Measurements from ENCODE around the gene PMPCB. TPM values are rescaled to one million over a fixed set of nuclear protein-coding genes. Genes with fewer than 3 reads are reported as not detected.

The PMPCB gene
- total RNA-seq, 2 experiments from 2014 or later, result 58.1 to 69.0 TPM

DNA sequence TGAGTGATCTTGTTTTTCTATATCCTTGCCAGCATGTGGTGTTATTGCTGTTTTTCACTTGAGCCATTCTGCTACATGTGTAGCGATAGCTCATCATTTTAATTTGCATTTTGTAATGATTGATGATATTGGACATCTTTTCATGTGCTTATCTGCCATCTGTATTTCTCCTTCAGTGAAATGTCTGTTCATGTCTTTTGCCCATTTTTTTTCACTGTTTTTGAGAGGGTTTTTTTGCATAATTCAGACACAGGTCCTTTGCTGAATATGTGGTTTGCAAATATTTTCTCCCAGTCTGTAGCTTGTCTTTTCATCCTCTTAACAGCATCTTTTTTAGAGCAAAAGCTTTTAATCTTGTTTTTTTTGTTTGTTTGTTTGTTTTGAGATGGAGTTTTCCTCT lies 3.7 kb upstream of the PMPCB start:
- no peaks in the 10 kb centered on the region for H3K9me3 Mint-ChIP-seq (ENCODE audit: low read depth)
- DNase-seq (no peak), ATAC-seq (no peak)
- no peak overlapping the region for H3K27ac Mint-ChIP-seq
- H3K27me3 Mint-ChIP-seq, result peaks cover 14% of the 10 kb centered on the region
- H3K4me1 Mint-ChIP-seq, result peaks cover 22% of the 10 kb centered on the region
- H3K4me3 Mint-ChIP-seq, result no peak overlapping the region
- H3K36me3 Mint-ChIP-seq, result no peaks in the 10 kb centered on the region
- CTCF ChIA-PET, result interaction anchor here (0.6 kb wide), 1 partner anchor 535 kb away, joined by 3 read pairs; no protein-coding TSS in a partner anchor

DNA sequence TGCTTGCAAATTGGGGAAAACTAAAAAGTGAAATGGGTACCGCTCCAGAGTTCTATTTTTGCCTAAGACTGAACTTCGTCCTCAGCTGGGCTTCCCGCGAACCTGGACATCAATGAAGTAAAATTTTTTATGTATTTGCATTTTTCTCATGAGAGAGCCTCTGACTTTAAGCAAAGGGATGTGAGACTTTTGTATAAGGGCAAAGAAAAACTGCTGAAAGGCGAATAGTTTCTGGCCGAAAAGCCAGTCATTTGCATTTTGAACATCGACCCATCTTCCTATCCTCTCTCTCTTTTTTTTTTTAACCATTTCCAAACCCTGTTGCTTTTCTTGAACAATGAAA lies 573 bp downstream of the PMPCB start:
- peak overlapping the region; percentile 91 for H3K27ac Mint-ChIP-seq
- peaks cover 24% of the 10 kb centered on the region for H3K36me3 Mint-ChIP-seq
- ATAC-seq (no peak), DNase-seq (no peak)
- CTCF ChIA-PET, result interaction anchor here (0.9 to 1.8 kb wide), 6 partner anchors 10 to 116 kb away, joined by 3 to 6 read pairs (median 4); partner anchors contain the start of gene PSMC2
- no peaks in the 10 kb centered on the region for H3K9me3 Mint-ChIP-seq (ENCODE audit: low read depth)
- H3K4me3 Mint-ChIP-seq, result peak overlapping the region; percentile 90
- H3K27me3 Mint-ChIP-seq, result no peaks in the 10 kb centered on the region
- peaks cover 38% of the 10 kb centered on the region for H3K4me1 Mint-ChIP-seq

DNA sequence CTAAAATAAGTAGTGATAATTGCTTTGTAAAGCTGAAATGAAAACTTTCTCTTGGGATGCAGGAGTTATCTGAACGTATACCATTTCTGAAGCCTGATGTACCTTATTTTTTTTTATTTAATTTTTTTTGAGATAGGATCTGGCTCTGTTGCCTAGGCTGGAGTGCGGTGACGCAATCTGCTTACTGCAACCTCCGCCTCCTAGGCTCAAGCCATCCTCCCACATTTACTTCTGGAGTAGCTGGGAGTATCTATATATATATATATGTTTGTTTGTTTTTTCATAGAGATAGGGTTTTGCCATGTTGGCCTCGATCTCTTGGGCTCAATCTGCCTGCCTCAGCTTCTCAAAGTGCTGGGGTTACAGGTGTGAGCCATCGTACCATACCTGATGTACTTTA lies 2.4 kb downstream of the PMPCB start:
- CTCF ChIA-PET, result interaction anchor here (1.2 kb wide), 1 partner anchor 13 kb away, joined by 3 read pairs; no protein-coding TSS in a partner anchor
- H3K27me3 Mint-ChIP-seq, result no peaks in the 10 kb centered on the region
- peaks cover 40% of the 10 kb centered on the region for H3K36me3 Mint-ChIP-seq
- DNase-seq (no peak), ATAC-seq (no peak)
- no peaks in the 10 kb centered on the region for H3K9me3 Mint-ChIP-seq (ENCODE audit: low read depth)
- H3K4me1 Mint-ChIP-seq, result peaks cover 46% of the 10 kb centered on the region
- no peak overlapping the region for H3K4me3 Mint-ChIP-seq
- no peak overlapping the region for H3K27ac Mint-ChIP-seq

DNA sequence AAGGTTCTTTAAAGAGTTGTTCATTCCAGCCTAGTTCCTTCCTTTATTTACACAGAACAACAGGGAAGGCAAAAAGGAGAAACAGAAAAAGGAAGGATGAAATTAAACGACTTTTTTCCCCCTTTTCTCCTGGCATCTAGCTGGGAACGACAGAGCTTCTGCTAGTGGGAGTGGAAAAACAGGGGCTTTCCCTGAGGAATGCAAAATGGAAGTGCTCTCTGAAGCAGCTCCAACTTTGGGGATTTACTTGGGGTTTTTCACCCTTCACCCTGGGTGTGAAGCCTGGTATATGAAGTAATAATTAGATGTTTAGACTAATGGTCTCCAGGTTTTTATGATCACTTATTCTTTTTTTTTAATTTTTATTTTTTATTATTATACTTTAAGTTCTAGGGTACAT lies 4.2 kb downstream of the PMPCB start:
- Mint-ChIP-seq H3K4me1 (peaks cover 43% of the 10 kb centered on the region), H3K4me3 (no peak overlapping the region), H3K27me3 (no peaks in the 10 kb centered on the region), H3K36me3 (peaks cover 49% of the 10 kb centered on the region), H3K9me3 (ENCODE audit: low read depth) (no peaks in the 10 kb centered on the region), H3K27ac (no peak overlapping the region)
- CTCF ChIA-PET, result interaction anchor here (1.2 kb wide), 1 partner anchor 21 kb away, joined by 3 read pairs; no protein-coding TSS in a partner anchor
- ATAC-seq (no peak), DNase-seq (no peak)

DNA sequence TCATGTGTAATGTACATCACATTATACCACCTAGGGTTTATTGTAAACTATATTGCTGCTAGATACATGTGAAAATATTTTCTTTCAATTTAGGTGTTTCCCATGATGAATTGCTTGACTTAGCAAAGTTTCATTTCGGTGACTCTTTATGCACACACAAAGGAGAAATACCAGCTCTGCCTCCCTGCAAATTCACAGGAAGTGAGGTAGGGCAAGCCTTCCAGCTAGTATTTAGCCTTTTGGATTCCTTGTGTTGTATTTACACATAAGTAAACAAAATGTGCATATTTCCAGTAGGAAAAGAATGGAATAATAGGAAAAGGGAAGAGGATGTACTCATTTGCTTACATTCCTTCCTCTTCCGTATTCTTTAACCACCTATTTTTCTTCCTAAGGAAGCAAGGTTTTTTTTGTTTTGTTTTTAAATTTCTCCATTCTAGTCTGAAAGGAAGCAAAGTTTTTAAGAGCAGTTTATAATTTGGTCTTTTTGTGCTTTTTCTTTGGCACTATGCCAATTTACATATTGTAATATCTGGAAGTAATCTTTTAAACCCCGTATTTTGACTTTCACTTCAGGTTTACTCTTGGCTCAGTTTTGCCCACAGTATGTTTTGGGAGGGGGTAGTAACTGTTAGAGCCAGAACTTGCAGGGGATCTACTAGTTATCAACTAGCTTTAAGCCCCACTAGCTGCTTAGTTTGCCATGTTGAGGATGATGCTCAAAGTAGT lies 10.4 kb downstream of the PMPCB start:
- CTCF ChIA-PET, result interaction anchor here (1.3 to 1.4 kb wide), 3 partner anchors 9 to 23 kb away, joined by 3 to 6 read pairs (median 4); partner anchors contain the start of gene PMPCB
- DNase-seq (no peak), ATAC-seq (no peak)
- peaks cover 18% of the 10 kb centered on the region for H3K4me1 Mint-ChIP-seq
- peaks cover 63% of the 10 kb centered on the region for H3K36me3 Mint-ChIP-seq
- no peaks in the 10 kb centered on the region for H3K9me3 Mint-ChIP-seq (ENCODE audit: low read depth)
- no peaks in the 10 kb centered on the region for H3K27me3 Mint-ChIP-seq
- H3K4me3 Mint-ChIP-seq, result no peak overlapping the region
- H3K27ac Mint-ChIP-seq, result no peak overlapping the region

DNA sequence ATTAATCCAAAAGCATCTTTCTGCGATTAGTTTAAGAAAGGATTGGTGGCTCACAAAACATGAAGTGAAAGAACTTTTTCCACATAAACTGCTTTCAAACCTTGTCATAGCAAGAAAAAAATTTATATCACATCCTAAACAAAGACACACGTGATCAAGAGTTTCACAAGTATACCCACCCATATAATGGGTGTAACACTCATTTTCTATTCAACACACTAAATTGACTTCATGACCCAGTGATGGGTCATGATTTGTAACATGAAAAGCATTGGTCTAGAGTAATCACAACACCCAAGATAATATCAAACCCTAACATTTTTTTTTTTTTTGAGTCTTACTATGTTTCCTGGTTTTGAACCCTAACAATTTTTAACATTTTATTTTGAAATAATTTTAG lies 17.6 kb downstream of the PMPCB start:
- no peak for ATAC-seq
- peaks cover 70% of the 10 kb centered on the region for H3K36me3 Mint-ChIP-seq
- CTCF ChIA-PET, result no interaction called here
- DNase-seq, result no peak
- H3K27ac Mint-ChIP-seq, result no peak overlapping the region
- no peaks in the 10 kb centered on the region for H3K27me3 Mint-ChIP-seq
- no peaks in the 10 kb centered on the region for H3K9me3 Mint-ChIP-seq (ENCODE audit: low read depth)
- no peak overlapping the region for H3K4me3 Mint-ChIP-seq
- H3K4me1 Mint-ChIP-seq, result peaks cover 4% of the 10 kb centered on the region

DNA sequence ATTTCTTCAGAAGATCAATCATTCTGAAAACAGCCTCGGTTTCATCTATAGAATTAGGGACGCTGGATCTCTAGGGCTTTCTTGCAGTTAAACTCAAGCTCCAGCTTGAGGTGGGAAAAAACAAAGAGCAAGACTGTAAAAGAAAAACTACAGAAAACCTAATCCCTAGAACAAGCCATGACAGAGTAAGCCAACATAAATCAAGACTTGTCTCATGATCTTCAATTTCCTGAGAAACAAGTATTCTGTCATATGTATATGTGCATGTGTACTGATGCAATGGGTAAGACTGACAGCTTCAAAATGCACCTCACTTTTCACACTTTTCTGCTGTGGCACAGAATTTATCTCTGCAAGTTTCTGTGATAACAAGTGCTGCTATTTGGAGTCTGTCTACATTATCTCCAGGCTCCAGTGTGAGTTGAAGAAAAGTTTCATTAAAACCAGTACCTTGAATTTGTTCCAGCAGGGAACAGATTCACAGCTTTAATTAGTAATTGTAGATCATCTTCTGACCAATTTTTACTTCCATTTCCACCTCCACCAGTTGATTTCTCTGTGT lies 19.2 kb downstream of the PMPCB start:
- Mint-ChIP-seq H3K36me3 (peaks cover 64% of the 10 kb centered on the region), H3K4me1 (peaks cover 4% of the 10 kb centered on the region), H3K27ac (no peak overlapping the region), H3K27me3 (no peaks in the 10 kb centered on the region), H3K4me3 (no peak overlapping the region), H3K9me3 (ENCODE audit: low read depth) (no peaks in the 10 kb centered on the region)
- CTCF ChIA-PET, result interaction anchor here (1.2 to 2.2 kb wide), 2 partner anchors 11 to 14 kb away, joined by 3 to 7 read pairs; no protein-coding TSS in a partner anchor
- ATAC-seq (no peak), DNase-seq (no peak)

DNA sequence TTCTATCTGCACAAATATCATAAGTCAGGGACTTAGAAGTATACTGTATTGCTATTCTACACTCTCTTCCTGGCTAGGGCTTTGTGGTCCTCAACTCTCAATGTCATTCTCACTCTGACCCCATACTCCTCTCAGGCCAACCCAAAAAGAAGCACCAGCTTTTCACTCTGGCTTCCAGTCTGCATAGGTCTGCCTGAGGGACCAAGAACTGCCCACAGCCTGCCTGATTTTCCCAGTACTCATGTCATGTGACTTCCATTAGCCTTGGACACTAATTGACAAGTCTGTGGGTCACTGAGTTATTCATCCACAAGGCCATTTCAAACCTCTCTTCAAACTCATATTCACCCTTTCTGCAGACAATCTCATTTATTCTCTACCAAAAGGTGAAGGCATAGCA lies 19.8 kb downstream of the PMPCB start:
- no peak overlapping the region for H3K4me3 Mint-ChIP-seq
- peaks cover 4% of the 10 kb centered on the region for H3K4me1 Mint-ChIP-seq
- no peak for DNase-seq
- peaks cover 61% of the 10 kb centered on the region for H3K36me3 Mint-ChIP-seq
- ATAC-seq, result no peak
- no peaks in the 10 kb centered on the region for H3K27me3 Mint-ChIP-seq
- H3K27ac Mint-ChIP-seq, result no peak overlapping the region
- H3K9me3 Mint-ChIP-seq (ENCODE audit: low read depth), result no peaks in the 10 kb centered on the region
- CTCF ChIA-PET, result interaction anchor here (2.2 kb wide), 1 partner anchor 13 kb away, joined by 7 read pairs; no protein-coding TSS in a partner anchor

DNA sequence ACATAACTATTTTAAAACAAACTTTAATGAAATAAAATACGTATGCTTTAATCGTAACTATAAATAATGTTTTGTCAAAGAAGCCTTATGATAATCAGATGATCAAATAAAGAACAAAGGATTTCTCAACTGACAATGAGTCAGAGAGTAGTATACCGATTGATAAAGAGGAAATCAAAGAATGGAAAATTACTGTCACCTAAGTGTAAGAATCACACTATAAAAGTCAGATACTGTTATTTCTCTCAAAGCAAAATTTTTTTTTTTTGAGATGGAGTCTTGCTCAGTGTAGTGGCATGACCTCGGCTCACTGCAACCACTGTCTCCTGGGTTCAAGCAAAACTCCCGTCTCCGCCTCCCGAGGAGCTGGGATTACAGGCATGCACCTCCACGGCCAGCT lies 28.5 kb downstream of the PMPCB start:
- DNase-seq, result no peak
- Mint-ChIP-seq H3K9me3 (ENCODE audit: low read depth) (no peaks in the 10 kb centered on the region), H3K27ac (no peak overlapping the region), H3K36me3 (peaks cover 30% of the 10 kb centered on the region), H3K4me3 (no peak overlapping the region), H3K4me1 (peaks cover 4% of the 10 kb centered on the region), H3K27me3 (no peaks in the 10 kb centered on the region)
- CTCF ChIA-PET, result no interaction called here
- peak; percentile 36 for ATAC-seq

DNA sequence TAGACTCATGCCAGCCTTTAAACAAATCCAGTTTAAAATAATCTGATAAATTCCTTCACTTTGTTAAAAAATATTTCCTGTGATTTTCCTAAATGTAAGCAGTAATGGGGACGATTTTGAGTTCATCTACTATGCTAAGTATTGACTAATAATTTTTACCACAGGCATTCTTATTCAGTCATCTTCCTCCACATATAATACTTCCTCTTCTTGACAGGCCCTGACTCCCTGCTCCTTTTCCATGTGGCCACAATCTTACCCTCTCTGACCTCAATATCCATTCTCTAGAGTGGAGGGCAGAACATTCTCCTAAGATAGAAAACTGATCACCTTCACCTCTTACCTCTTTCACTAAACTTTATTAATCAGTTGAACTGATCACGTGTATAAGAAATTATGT lies 39.5 kb downstream of the PMPCB start:
- H3K4me1 Mint-ChIP-seq, result peaks cover 19% of the 10 kb centered on the region
- no peak overlapping the region for H3K27ac Mint-ChIP-seq
- peaks cover 55% of the 10 kb centered on the region for H3K36me3 Mint-ChIP-seq
- H3K4me3 Mint-ChIP-seq, result no peak overlapping the region
- H3K27me3 Mint-ChIP-seq, result no peaks in the 10 kb centered on the region
- CTCF ChIA-PET, result no interaction called here
- H3K9me3 Mint-ChIP-seq (ENCODE audit: low read depth), result no peaks in the 10 kb centered on the region
- ATAC-seq (no peak), DNase-seq (no peak)

DNA sequence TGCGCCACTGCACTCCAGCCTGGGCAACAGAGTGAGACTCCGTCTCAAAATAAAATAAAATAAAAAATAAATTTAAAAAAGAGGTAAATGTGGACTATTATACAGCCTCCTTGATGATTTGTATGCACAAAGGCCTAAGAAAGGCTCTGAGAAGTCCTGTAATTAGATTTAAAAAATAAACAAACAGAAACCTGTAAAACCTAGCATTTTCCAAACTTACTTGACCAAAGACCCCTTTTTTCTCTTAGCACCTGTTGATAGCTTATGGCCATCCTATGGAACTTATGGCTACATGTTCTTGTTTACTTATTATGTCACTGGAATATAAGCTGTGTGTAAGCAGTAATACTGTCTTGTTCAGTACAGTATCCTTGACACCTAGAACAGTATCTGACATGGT lies 41.6 kb downstream of the PMPCB start:
- no peak for ATAC-seq
- Mint-ChIP-seq H3K4me1 (peaks cover 31% of the 10 kb centered on the region), H3K27me3 (no peaks in the 10 kb centered on the region), H3K36me3 (peaks cover 45% of the 10 kb centered on the region), H3K9me3 (ENCODE audit: low read depth) (no peaks in the 10 kb centered on the region), H3K4me3 (no peak overlapping the region), H3K27ac (no peak overlapping the region)
- no peak for DNase-seq
- CTCF ChIA-PET, result no interaction called here

DNA sequence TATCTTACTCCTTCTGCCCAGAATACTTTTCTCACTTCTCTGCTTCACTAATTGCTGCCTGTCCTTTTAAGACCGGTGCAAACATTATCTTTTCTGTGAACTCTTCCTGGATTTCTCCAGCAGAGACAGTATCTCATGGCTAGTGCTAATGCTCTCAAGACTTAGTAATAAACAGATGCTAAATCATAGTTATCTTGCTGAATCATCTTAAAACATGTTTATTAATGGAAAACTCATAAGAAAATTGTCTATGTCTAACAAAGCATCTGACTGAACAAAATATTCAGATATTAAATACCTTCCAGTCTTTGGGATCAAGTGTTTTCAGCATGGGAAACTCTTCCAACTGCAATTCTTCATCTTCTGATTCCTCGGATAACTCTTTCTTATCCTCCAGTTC lies 44.2 kb downstream of the PMPCB start:
- CTCF ChIA-PET, result no interaction called here
- Mint-ChIP-seq H3K27ac (no peak overlapping the region), H3K36me3 (peaks cover 45% of the 10 kb centered on the region), H3K27me3 (no peaks in the 10 kb centered on the region), H3K9me3 (ENCODE audit: low read depth) (no peaks in the 10 kb centered on the region), H3K4me1 (peaks cover 47% of the 10 kb centered on the region), H3K4me3 (no peak overlapping the region)
- DNase-seq (no peak), ATAC-seq (no peak)

DNA sequence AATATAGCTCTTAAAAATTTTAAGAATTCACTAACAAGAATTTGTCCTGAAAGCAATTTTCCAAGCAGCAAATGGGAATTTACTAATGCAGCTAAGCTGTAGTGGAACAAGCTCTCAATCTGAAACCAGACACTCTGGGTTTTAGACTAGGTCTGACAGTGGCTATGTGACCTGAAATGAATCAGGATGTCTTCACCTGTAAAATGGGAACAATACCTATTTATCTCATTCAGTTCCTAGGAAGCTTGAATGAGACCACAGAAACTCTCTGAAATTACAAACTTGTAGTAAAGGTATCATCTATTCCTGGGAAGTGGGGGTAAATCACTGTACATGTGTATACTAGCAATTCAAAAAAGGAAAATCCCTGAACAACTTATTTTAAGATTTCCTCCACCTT lies 46.1 kb downstream of the PMPCB start:
- CTCF ChIA-PET, result no interaction called here
- no peak for ATAC-seq
- Mint-ChIP-seq H3K36me3 (peaks cover 34% of the 10 kb centered on the region), H3K27me3 (no peaks in the 10 kb centered on the region), H3K27ac (peak overlapping the region; percentile 99), H3K4me1 (peaks cover 56% of the 10 kb centered on the region), H3K9me3 (ENCODE audit: low read depth) (no peaks in the 10 kb centered on the region), H3K4me3 (peak overlapping the region; percentile 90)
- DNase-seq, result no peak

DNA sequence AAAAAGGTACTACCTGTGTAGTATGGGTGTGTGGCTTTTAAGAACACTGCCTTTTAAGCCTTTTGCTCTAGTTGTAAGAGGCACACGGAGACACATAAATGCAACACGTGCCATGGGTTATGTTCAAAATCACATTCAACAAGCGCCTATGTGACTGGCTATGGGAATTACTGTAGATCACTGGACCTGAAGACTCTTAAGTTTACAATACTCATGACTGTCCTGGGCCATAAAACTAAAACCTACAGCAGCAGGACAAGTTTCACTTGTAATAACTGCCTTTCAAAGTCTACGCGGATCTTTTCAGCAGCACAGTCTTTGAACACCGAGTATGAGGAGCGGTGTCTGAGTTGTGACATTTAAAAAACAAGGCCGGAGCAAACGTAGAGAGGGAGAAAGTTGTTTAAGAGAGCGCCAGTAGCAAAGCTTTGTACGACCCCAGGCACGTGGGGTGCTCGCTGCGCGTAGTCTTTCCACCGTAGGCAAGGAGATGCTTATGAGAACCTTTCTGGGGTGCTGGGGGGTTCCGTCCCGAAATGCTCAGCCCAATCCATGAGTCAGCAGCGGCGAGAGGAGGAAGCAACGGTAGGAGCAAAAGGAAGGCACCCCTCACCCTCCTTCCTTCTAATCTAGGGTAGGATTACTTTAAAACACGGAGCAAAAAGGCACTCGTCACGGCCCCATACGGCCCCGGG lies 46.7 kb downstream of the PMPCB start:
- peak overlapping the region; percentile 99 for H3K27ac Mint-ChIP-seq
- H3K9me3 Mint-ChIP-seq (ENCODE audit: low read depth), result no peaks in the 10 kb centered on the region
- ATAC-seq (peak; percentile 14), DNase-seq (peak; percentile 61)
- no peaks in the 10 kb centered on the region for H3K27me3 Mint-ChIP-seq
- CTCF ChIA-PET, result no interaction called here
- peaks cover 35% of the 10 kb centered on the region for H3K36me3 Mint-ChIP-seq
- peaks cover 60% of the 10 kb centered on the region for H3K4me1 Mint-ChIP-seq
- peak overlapping the region; percentile 90 for H3K4me3 Mint-ChIP-seq
